SHP77 treated with DMSO at 0.1 percent for 48 hours (cell line): ENCODE measurements around the gene AOX1.
"Not testable (repeated sequence)": the region's sequence is repeated elsewhere in the genome, so short reads cannot be mapped to it uniquely, and the experiment has no call there.

Source experiments
- DNase-seq: peaks from one replicate; lab custom pipeline; 2025; lab: John Stamatoyannopoulos, UW

Gene AOX1

DNA sequence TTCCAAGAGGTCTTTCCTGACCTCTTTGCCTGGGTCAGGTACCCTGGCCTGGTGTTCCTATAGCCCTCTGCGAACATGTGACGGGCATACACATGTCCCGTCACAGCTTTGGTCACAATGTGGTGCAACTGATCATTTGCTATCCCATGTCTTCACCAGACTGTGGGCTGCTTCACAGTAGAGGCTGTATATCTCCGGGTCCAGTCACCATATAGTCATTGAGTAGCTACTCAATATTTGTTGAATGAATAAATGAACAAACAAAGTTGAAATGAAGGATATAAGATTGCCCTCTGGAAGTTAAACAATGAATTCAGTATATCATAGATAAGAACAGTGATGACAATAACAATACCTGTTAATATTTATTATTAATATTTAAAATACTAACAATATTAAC is 16.8 kb downstream of the AOX1 start:
- no peak for DNase-seq

DNA sequence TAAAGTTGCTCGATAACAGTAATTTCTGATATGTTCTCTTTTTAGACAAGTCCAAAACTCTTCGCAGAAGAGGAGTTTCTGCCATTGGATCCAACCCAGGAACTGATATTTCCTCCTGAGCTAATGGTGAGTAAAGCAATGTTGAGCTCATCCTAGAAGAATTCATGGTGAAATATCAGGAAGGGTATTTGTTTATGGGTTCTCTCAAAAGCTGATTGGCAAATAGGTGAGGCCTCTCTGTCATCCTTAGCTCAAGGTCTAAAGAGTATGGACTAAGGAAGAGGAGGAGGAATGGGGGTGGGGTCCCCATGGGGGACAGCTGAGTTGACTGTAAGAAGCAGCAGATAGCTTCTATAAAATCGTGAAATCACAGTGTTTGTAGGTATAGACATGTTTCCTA is 18.2 kb downstream of the AOX1 start:
- no peak for DNase-seq

DNA sequence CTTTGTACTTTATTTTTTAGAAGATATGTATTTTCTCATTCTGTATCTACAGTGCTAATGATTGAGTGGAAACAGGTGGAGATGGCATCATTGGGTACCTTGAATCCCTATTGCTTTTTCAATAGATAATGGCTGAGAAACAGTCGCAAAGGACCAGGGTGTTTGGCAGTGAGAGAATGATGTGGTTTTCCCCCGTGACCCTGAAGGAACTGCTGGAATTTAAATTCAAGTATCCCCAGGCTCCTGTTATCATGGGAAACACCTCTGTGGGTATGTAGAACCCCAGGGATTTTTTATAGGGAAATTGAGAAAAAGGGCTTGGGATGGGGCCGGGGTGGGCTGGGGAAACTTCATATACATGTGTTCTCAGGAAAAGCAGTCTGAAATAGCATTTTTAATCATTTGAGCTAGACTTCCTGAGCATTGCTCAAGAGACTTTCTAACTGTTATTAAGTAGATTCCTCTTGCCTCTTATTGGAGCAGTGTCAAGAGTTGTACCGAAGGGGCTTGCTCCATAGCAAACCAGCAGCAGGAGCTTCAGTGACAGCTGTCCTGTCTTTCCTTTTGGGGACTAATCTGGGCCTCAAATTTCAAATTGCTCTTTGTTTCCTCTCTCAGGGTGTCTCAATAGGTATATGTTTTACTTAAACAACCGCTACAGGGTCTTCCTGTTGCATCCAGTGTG is 18.9 kb downstream of the AOX1 start:
- no peak for DNase-seq

DNA sequence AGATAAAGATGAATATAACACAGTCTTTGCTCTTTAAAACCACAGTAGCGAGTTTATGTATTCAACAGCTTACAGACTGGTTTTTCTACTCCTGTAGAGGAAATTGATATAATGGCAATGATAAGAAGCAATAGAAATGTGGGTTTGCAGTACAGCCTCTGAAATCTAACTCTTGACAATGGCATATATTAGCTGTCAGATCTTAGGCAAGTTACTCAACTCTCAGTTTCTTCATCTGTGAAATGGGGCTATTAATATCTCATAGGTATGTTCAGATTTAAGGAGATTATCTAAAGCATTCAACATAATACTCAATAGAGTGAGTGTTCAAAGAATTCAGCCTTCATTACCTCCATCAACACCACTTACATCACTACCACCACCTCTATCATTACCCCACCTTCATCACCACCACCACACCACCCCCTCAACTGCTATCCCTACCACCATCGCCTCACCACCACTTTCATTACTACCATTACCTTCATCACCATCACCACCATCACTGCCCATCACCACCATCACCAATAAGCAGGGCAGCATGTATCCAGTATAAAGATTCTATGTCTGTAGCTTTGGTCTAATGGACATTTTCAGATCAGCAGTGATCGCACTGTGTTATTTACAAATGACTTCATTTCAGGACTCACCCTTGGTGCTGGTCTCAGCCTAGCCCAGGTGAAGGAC is 22.7 kb downstream of the AOX1 start:
- DNase-seq: no peak

DNA sequence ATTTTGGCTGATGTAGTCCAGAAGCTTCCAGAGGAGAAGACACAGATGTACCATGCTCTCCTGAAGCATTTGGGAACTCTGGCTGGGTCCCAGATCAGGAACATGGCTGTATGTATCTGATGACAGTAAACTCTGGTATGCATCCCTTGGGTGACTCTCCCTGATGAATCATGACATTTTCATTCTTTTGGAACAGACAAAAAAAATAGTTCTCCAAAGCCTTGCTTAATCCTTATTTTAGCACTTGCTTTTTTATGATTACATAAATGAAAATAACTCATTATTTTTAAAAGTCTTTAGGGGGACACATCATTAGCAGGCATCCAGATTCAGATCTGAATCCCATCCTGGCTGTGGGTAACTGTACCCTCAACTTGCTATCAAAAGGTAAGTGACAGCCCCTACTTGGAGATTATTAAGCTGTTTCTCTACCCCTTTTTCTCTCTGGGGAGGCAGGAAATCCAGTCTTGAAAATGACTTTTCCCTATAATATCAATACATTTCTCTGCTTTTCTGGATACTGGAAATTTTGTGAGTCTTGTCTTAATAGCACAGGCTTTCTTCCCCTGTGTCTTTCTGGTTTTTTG is 23.3 kb downstream of the AOX1 start:
- DNase-seq: no peak

DNA sequence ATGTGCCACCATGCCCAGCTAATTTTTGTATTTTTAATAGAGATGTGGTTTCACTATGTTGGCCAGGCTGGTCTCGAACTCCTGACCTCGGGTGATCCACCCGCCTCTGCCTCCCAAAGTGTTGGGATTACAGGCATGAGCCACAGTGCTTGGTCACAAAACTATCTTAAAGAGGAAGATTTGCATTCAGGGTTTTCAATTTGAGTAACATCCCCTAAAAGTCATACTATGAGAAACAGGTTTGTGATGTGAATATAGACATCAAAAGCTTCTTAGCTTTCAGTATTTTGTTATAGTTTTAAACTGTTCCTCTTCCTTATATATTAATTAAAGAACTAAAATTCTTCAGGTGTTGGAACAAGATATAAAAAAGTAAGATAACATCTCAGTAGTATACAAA is 24.4 kb downstream of the AOX1 start:
- not testable (repeated sequence) for DNase-seq

DNA sequence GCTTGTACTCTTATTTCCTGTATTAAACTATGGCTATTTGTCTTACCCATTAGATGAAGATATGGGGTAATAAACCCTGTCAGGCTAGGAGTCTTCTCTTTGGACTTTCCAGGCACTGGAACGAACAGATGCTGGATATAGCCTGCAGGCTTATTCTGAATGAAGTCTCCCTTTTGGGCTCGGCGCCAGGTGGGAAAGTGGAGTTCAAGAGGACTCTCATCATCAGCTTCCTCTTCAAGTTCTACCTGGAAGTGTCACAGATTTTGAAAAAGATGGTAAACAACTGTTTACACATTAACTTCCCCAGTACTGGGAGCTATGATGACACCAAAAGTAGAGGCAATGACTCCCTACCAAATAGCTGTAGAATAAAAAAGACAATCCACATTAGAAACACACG is 27.9 kb downstream of the AOX1 start:
- no peak for DNase-seq

DNA sequence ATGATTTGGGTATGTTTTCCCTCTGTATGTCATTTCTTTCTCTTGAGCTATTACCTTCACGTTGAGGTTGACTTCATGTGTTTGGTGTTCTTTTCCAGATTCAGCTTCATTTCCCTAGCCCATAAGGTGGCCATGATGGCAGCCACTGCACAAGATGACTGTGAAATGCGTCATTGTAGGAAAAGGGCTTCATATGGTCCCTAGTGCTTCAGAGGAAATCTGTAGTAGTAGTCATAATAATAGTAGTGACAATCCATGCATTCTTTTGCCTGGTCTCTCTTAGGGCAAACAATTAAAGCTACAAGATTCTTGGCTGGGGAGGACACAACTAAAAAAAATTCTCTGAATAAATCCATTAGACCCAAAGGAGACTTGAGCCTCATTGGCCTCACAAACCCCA is 28.4 kb downstream of the AOX1 start:
- no peak for DNase-seq

DNA sequence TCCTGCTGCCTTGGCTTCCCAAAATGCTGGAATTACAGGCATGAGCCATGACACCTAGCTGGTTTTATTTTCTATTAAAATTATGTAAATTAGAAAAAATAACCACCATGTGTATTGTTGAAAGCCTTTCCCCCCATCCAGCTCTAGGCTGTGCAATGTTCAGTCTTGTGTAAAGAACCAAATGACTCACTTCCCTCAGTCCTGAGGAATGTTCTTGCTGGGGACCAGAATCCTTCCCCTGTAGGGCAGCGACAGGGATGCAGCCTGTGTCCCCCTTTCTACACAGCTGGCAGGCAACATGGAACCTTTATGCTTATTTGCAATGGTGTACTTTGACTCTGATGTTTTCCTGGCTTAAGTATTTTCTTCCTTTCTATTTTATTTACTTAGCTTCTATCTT is 29.4 kb downstream of the AOX1 start:
- DNase-seq: no peak

DNA sequence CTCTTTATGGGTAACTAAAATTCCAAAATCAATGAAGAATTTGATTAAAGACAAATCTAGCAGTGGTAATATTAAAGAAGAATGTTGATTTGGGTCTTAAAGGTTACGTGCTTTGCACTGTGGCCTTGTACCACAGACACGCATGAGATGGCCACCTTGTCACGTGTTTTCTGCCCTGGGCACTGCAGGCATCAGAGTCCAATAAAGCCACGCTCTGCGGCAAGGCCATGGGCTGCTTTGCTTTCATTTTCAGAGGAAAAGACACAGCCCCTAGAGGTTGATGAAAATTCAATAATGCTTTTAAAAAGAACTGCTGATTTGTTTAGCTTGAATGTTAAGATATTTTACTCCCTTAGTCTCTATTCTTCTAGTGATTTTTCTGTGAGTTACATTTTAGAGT is 30.4 kb downstream of the AOX1 start:
- DNase-seq: no peak

DNA sequence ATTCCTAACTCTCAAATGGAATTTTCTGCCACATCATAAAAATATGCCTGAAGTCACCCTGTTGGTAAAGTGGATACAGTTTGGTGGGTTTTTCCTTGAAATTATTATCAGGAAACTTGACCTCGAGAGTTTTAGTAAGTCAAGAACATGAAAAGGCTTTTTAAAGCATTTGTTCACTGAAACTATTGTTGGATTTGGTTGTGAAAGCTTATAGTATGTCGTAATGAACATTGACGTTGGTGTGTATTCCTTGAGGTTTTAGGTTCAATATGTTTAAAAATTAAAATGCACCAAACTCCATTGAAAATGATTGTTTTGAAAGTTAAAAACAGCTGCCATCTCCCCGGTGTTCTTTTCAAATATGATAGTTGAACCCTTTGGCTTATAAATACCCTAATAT is 30.8 kb downstream of the AOX1 start:
- no peak for DNase-seq

DNA sequence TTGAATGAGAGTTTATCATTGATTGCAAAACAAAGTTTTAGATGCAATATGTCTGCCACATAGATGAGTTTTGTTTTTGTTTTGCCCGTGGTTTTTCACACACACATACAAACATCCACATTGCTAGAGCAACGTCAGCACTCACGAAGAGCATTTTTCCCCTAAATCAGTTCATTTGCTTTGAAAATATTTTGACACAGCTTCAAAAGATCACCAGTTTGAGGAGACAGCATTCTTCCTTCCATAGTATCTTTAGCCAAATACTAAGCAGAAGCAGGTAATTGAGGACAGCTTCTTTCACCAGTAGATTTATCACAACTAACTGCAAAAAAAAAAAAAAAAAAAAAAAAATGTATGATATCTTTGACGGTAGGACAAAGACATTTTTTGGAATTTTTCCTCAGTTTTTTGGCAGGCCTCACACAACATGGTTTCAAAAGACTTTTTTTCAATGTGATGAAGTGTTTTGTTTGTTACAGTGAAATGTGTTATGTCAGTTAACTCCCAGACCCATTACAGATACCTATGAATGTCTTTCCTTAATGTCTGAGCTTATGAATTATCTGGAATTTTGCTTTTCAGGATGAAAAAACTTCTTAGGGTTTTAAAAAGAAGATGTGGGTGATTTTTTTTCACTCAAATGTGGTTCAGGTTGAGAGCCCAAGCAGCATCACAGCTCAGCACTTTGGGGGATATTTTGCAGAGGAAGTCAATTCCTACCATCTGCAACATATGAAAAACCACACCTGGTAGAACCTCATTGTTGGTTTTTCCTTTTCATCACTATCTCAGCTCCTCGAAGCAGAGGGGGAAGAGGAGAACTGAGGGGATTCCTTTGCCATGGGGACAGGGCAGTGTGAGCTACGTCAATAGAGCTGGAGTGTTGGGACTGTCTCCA is 31.6 kb downstream of the AOX1 start:
- DNase-seq: no peak

DNA sequence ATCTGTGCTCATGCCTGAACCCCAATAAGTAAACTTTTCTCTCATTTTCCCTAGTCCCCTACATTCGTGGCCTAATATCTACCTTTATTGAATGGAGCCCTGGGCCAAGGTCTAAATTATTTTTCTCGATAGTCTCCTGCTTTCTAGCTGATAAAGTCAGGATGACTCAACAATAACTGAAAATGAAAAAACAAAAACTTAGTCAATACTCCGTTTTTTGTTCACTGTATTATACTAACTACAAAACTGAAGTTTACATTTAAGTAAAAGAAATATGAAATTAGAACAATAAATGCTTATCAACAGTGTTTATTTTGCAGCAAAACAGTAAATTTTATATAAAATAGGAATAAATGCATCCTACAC is 32.2 kb downstream of the AOX1 start:
- DNase-seq: no peak

DNA sequence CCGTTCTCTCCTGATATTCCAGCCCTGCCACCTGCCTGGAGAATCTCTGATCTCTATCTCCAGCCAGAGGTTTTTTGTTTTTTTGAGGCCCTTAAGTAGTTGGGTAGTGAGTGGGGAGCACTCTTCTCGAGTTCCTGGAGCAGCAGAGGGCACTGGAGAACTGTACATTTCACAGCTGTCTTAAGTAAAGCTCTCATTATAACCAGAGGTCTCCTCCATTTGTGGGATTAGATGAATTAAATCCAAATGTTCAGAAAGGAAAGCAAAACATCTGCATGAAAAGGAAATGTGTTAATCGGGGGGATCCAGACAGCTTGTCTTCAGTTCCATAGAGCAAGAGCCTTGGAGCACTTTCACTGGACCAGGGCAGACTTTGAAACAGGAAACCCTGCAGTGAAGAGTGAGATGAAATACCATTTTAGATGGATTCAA is 32.8 kb downstream of the AOX1 start:
- no peak for DNase-seq

DNA sequence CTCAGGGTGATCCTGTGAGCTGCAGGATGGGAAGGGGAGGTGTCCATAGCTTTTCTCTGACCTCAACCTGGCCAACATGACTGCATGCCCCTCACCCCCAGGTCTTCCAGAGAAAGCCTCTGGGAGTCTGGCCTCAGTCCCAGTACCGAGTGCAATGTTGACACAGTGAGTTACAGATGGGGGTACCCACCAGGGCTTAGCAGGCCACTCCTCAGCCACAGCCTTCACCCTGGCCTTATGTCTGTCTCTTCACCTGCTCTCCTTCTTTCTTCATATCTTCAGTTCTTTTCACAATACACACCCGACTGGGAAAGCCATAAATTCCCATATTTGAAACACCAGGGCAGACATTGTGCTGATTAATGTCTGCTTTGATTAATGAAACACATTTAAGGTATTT is 33.5 kb downstream of the AOX1 start:
- DNase-seq: no peak

DNA sequence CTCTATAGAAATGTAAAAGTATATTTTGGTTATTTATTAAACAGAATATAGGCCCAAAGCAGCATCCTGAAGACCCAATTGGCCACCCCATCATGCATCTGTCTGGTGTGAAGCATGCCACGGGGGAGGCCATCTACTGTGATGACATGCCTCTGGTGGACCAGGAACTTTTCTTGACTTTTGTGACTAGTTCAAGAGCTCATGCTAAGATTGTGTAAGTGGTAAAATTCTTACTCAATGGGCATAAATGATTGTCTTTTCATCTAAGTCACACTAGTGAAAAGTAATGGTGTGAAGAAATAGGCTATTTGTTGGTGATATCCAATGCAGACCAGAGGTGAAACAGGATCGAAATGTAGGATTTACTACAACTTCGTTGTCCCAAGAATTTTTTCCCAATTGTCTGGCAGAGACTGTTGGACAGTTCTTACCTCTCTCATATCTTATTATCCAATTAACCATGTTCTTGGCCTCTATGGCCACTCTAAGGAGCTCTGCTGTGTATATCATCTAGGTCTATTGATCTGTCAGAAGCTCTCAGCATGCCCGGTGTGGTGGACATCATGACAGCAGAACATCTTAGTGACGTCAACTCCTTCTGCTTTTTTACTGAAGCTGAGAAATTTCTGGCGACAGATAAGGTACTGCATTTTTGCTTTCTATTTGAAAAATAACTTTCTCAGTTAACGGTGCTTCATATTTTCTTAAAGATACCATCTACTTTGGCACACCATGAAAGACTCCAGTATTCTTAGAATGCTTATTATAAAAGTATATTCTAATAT is 35.0 kb downstream of the AOX1 start:
- DNase-seq: no peak

DNA sequence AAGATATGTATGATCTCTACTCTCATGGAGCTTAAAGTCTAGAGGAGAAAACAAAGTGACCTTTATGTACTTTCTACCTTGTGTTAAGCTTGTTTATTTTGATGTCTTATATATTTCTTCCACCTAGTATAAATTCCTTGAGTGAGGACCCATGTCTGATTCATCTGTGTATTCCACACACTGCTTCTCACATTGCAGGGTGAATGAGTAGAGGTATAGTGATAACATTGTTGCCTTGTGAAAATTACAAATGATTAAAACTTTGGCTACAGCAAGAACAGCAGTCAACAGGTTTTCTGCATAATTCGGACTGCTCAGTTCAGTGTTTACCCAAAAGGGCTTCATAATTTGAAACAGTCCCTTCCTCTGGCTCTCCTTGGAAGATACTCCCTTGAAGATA is 36.3 kb downstream of the AOX1 start:
- no peak for DNase-seq

DNA sequence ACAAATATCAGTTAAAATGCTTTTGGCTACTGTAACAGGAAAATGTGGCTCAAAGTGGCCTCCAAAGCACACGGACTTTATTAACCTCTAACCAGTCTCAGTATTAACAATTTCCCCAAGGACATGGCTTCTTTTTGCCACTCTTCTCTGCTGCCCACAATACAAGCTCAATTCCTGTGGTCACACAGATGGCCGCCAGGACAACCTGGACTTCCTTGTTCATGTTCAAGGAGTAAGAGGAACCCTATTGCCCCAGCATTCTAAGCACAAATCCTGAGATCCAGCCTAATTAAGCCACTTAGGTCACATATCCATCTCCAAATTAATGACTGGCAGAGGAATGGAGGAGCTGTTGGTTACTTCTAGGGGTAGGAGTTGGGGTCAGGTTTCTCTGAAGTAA is 38.2 kb downstream of the AOX1 start:
- no peak for DNase-seq

DNA sequence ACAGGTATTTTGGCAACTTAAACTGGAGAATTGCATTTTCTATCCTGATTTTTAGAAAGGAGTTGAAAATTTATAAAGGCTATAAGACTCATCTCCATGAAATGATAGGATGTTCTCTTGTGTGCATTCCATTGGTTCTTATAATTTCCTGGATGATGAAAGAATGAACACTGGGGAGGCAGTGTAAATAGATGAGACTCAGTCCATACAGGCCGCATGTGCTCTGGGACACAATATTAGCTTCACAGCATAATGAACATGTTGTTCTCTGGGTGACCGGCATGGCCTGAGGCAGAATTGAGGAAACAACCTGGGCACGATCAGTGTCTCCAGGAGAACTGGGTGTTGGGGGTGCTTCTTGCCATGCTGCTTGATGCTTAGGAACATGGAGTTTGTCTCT is 38.8 kb downstream of the AOX1 start:
- DNase-seq: no peak

DNA sequence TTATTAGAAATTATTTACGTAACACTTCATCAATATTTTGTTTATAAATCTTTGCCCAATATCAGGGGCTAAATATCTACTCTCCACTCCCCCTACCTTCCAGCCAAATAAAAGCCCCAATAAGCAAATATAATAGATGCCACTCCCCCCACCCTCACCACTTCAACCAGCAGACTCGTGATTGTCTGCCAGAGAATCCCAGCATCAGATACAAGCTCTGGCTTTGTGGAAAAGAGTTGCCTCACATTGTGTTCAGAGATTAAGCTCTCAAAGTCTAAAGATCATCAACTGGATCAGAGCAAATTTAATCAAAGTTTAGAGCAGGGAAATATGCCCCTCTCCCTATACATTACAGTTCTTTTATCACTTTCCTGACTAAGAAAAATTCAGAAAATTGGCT is 39.5 kb downstream of the AOX1 start:
- no peak for DNase-seq

DNA sequence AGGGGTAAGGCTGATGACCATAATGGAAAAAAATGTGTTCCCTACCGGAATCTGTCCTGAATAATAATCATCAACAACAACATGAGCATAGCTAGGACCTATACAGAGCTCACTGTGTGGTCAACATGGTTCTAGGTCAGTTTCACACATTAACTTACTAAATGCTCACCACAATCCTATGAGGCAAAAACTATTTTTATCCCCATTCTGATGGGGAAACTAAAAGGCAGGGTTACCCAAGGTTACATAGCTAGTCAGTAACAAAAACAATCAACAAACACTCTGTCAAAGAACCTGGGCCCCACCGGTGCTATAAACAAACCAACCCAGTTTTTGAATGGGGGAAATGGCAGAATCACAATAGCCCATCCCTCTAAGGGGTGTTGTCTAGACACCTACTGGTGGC is 40.1 kb downstream of the AOX1 start:
- DNase-seq: no peak
